ENCODE results near the gene RPL31.
A peak's percentile ranks its signal among the peaks of the same experiment; 100 is the strongest.

Gene RPL31

DNA sequence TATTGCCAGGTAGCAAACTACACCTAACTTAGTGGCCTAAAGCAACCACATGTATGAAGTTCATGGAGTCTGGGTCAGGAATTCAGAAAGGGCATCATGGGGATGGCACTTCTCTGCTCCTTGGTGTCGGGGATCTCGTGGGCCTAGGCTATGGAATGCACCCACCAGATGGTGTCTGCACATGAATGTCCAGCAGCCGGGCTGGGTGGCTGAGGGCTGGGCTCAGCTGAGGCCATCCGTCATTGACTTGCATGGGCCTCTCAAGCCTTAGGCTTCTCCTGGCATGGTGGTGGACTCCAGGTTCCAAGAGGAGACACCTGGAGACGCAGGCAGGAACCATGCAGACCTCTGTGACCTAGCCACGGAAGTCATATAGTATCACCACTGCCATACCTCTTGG is 26.0 kb upstream of the RPL31 start:
- DNase-seq = no peak

DNA sequence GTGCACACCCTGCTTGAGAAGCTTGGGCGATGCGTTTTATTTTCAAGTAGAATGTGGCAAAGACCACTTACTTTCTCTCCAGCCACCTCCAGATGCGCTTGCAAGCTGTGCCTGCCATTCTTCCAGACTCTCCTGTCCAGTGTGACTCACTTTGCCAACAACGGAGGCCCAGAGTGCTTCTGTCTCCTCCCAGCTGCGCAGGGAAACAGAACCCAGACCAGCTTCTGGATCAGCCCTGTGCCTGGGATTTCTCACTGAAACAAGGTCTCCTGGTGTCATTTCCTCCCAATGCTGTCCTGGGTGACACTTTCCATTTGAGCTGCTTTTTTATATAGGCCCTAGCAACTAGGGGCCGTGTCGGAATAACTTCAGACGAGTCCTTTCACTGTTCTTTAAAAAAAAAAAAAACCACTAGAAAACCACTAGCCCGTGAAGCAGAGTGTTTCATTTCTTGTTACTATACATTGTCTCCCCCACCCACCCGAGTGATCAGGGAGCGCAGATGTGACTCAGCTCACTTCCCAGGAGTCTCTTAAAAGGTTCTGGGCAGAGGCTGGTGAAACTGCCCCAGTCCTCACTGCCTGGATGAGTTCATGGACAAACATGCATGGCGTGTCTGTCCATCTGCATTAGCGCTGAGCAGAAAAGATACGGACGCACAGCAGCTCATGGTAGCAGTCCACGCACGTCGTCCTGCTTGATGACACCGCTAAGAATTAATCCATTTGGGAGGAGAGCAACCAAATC is 25.3 kb upstream of the RPL31 start:
- DNase-seq = no peak

DNA sequence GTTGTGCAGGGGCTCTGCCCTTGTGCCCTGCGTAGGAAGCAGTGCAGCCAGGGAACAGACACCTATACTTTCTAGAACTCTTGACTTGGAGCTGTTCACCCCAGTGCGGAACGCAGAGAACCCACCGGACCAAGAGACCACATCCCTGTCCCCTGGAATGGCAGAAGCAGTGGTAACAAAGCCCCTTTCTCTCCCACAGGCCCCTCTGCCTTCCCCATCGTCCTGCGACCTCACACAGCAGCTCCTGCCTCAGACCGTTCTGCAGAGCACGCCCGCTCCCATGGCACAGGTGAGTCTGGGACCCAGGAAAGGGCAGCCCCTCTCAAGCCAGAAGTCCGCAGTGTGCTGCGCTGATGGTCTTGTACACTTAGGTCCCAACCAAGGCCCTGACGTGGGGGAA is 24.6 kb upstream of the RPL31 start:
- DNase-seq = no peak

DNA sequence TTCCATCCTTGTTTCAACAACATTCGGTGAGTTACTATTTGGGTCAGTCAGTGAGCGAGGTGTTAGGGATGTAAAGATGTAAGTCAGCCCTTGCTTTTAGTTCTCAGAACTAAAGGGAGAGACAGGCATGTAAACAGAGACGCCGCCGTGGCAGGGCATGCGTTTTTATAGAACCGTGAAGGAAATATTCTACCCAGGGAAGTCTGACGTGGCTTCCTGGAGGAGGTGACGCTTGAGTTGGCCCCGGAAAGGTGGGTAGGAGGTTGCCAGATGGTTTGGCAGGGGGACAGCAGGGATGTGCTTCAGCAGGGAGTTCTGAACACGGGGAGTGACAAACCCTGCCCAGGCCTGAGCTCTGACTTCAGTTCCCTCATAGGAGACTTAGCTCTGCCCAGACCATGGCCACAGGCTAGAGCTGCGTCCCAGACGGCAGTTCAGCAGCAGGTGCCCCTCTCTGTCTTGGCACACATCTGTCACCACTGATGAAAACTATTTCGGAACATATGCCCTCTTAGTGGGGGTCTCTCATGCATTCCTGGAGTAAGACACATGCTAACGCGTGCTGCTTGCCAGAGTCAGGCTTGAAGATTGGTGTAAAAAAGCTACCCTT is 23.4 kb upstream of the RPL31 start:
- DNase-seq = no peak

DNA sequence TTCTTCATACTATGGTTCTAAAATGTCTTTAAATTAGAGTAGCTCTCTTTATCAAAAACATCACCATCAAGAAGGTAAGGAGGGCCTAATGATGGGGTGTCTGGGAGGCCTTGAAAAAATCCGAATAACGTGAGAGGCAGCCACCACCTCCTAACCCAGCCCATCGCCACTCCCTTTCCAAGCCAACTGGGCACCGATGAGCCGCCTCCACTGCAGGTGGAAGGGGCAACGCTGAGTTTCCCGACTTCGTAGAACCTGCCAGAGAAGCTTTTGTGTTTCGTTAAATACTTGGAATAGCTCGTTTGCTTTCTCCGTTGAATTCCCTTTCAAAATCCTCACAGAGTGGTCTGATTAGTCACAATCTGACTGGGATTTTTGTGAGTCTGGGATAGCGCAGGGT is 22.0 kb upstream of the RPL31 start:
- DNase-seq = no peak

DNA sequence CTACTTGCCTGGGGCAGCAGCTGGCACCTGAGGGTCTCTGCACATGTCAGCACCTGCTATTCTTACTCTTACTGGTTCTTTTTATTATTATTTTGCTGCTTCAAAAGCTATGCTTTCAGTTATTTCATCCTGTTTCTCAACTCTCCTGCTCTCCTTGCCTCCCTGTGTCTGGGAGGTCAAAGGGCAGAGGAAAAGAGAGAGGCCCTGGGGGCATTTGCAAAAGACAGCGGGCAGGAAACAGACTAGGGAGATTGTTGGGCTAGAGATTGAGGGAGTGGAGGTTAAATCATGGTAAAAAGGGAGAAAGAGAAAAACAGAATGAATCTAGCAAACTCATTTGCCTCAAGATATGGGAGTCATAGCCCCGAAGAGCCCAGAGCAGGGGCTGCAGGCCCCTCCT is 21.1 kb upstream of the RPL31 start:
- DNase-seq = no peak

DNA sequence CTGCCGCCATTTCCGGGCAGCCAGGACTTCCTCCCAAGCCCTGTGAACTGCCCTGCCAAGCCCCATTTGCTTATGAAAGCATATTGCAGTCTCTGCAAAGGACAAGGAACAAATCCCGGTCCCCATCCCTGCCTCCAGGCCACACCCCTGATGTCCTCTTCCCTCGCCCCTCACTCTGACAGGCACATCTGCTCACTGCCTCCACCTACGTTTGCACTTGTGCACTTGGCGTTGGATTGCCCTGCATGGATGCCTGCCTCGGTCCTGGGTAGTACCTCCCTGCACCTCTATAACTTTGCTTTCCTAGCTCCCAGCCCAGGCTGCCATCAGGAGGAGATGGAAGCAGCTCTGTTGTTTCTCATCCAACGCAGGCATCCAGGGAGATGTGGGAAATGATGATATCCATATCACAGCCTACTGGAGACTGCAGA is 19.6 kb upstream of the RPL31 start:
- DNase-seq = no peak

DNA sequence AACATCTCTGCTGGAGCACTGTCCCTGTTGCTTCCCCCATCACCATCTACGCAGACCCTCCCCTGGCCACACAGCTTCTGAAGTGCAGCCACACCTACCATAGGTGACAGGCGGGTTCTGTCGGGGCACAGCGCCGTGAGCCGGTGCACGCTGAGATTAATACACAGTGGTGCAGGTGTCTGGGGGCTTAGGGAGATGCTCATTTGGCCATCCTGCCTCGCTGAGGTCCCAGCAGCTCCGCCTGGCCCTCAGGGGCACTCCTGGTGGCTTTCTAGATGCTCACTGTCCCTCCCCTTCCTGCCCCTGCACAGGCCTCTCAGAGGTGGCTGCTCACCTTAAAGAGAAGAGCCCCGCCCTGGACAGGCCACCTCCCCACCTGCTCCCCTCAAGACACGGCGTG is 18.9 kb upstream of the RPL31 start:
- DNase-seq = no peak

DNA sequence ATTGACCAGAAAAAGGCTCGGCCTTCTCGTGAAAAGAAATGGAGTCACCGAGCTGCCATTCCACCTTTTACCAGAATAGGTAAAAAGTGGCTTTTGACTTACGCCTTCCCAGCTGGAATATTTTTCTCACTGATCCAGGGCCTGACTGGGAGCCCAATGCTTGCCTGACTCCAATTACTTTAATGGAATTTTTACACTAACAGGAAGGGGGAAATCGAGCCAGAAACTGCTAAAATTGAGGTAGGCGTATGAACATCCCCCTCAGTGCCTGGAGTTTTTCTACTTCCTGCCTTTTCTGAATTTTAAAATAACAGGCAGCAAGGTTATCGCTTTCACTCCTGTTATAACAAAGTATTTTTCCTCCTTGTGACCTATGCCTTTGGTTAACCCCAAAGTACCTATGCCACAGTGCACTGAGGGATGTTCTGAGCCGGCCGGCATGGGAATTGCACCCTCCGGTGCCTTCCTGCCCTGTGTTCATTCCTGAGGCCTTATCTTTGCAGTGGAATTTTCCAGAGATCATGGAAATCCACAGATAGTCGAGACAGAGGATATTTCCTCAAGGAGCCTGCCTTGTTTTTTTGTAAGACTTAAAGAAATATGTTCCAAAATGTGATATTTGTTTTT is 18.3 kb upstream of the RPL31 start:
- no peak for DNase-seq

DNA sequence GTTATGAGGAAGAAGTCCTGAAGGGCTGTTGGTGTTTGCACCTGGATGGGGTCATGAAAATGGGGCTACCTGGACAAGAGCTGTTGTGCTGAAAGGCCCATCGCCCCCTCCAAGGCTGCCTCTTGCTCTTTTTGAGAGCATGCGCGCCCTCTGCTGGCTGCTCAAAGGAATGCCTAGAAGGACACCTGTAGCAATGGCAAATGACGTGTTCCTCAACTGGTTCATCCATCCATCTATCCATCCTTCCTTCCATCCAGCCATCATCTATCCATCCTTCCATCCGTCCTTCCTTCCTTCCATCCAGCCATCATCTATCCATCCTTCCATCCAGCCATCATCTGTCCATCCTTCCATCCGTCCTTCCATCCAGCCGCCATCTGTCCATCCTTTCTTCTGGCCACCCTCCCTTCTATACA is 17.2 kb upstream of the RPL31 start:
- peak; percentile 48 for DNase-seq

DNA sequence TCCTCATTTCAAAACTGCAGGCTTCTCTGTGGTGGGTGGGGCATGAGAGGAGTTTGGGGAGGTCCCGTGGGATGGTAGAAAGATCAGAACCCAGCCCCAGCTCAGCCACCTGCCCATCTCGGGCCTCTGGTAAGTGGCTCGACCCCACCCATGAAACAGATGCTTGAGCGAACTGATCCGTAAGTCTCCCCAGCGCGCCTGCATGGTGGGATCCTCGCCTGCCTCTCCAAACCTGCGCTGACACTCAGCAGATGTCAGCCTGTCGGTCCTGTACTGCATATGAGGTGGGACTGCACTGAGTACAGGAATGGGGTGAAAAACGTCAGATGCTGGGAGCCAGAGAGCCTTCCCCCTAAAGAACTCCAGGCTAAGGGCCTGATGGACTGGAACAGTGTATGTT is 15.9 kb upstream of the RPL31 start:
- DNase-seq = no peak

DNA sequence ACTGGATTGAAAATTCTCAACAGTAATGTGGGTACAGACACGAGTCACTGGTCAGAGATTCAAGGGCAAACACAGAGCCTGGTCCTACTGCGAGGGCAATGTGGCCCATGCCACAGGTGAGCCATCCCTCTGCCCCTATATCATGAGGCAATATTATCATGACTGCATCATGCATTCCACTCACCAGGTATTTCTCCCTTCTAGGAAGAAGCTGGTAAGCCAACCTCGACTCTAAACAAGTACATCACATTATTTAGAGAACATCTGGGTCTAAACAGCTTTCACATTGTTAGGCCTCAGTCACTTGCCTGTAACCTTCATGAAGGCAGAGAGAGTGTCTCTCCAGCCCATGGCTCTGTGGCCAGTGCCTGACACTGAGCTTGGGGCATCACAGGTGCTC is 14.6 kb upstream of the RPL31 start:
- no peak for DNase-seq

DNA sequence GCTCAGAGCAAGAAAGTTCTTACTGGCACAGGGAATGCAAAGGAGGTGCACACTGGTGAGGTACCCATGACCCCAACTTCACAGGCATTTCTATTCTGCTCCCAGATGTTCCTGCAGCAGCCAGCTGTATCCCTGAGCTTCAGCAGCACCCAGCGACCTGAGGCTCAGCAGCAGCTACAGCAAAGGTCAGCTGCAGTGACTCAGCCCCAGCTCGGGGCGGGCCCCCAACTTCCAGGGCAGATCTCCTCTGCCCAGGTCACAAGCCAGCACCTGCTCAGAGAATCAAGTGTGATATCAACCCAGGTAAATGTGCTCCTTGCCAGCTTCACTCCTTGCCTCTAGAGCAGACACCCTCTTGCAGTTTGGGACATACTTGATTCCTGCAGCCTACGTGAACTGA is 14.1 kb upstream of the RPL31 start:
- no peak for DNase-seq

DNA sequence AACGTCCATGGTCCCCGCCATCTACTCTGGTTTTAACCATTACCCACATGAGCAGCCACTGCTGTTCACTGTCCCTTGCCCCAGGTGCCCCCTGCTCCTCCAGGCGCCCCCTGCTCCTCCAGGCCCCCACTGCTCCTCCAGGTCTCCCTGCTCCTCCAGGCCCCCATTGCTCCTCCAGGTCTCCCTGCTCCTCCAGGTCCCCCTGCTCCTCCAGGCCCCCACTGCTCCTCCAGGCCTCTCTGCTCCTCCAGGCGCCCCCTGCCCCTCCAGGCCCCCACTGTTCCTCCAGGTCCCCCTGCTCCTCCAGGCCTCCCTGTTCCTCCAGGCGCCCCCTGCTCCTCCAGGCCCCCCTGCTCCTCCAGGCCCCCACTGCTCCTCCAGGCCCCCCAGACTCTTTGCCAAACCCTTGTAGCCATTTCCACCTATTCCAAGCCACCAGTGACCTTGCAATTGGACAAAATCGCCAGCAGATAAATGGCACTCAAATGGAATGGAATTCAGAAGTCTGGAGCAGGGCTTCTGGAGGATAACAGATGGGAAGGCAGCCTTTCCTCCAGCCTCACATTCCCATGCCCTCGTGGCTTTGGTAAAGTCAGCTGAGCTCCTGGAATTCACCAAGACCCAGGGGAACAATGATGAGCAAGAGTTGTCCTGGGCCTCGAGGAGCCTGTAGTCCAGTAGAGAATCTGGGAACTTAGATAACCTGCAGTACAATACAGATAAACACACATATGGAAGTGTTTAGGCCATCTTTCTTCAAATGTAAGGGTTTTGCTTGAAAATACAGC is 13.3 kb upstream of the RPL31 start:
- no peak for DNase-seq

DNA sequence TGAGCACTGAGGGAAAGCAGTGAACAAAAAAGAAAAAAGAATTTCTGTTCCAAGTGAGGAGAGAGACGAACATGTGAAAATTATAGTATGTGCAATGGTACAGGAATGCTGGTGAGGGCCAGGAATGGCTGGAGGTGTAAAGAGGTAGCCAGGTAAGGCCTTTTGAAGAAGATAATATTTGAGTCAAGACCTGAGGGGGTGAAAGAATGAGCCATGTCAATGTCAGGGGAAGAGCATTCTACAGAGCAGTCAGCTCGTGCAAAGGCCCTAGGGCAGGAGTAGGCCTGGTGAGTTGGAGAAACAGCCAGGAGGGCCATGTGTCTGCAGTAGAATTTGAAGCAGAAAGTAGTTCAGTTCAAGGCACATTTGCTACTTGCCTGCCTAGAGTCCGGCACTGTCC is 12.4 kb upstream of the RPL31 start:
- no peak for DNase-seq

DNA sequence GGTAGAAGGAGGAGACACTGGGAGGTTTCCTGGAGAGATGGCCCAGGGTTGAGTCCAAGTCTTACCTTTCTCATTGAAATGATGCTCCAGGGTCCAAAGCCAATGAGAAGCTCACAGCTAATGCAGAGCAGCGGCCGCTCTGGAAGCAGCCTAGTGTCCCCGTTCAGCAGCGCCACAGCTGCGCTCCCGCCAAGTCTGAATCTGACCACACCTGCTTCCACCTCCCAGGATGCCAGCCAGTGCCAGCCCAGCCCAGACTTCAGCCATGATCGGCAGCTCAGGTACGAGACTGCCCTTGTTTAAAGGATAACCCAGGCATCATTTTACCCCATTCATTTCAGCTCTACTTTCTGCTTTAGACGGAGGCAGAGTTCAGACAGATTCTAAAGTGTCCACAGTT is 11.9 kb upstream of the RPL31 start:
- no peak for DNase-seq

DNA sequence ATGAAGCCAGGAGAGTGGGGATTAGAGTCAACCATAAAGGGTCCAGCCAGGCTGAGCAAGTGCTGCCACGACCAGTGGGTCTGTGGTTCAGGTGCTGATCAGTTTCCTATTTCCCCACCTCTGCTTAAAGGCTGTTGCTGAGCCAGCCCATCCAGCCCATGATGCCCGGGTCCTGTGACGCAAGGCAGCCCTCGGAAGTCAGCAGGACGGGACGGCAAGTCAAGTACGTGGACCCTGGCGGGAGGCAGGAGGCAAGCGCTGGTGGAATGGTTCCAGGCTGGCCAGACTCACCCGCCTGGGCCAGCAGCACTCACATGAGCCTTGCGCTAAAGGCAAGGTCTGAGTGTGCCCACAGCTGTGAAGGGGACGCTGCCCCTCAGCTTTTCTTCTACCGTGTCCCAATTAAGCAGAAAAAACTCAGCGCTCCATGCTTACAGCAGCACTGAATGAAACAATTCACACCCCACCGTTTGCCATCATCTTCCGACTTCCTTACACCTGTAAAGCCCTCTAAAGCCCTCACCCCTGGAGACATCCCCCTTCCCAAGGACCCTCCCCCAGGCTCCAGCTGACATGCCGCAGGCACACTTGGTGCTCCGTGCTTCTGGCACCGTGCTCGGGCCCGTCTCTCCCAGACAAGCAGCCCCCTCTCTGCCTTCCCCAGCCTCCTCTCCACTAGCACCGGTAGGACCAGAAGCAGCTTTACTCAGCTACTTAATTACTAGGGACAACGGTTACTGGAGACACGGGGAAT is 11.3 kb upstream of the RPL31 start:
- no peak for DNase-seq

DNA sequence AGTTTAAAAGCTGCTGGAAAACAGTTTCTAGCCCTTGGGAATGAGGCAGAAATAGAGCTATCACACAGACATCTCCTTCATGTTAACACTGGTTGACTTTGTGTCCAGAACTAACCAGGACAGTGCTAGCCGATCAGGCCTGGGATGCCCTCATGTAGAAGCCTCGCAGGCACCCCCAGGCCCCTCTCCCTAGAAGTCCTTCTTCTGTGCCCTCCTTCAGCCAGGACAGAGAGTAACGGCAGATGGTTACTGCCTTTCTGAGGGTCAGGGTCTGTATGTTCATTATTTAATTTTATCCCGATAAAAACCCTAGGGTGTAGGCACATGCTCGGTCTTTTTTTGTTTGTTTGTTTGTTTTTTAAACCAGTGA is 10.7 kb upstream of the RPL31 start:
- DNase-seq = no peak

DNA sequence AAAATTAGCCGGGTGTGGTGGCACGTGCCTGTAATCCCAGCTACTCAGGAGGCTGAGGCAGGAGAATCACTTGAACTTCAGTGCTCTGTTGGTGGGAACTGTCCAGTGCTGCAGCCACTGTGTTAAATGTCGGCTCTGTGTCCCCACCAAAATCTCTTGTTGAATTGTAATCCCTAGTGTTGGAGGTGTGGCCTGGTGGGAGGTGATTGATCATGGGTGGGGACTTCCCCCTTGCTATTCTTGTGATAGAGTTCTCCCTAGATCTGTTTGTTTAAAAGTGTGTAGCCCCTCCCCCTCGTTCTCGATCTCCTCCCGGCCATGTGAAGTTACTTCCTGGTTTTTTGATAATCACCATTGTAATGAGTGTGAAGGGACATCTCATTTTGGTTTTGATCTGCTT is 9.8 kb upstream of the RPL31 start:
- no peak for DNase-seq

DNA sequence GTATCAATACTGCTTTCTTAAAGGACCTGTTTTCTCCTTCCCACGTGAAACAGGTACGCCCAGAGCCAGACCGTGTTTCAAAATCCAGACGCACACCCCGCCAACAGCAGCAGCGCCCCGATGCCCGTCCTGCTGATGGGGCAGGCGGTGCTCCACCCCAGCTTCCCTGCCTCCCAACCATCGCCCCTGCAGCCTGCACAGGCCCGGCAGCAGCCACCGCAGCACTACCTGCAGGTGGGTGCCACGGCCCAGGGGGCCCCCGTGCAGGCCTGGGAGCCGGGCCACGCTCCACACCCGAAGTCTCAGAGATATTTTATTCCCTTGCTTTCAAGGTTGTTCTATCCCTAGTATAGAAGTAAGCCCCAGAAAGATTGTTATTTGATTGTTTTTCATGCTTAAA is 8.8 kb upstream of the RPL31 start:
- no peak for DNase-seq

DNA sequence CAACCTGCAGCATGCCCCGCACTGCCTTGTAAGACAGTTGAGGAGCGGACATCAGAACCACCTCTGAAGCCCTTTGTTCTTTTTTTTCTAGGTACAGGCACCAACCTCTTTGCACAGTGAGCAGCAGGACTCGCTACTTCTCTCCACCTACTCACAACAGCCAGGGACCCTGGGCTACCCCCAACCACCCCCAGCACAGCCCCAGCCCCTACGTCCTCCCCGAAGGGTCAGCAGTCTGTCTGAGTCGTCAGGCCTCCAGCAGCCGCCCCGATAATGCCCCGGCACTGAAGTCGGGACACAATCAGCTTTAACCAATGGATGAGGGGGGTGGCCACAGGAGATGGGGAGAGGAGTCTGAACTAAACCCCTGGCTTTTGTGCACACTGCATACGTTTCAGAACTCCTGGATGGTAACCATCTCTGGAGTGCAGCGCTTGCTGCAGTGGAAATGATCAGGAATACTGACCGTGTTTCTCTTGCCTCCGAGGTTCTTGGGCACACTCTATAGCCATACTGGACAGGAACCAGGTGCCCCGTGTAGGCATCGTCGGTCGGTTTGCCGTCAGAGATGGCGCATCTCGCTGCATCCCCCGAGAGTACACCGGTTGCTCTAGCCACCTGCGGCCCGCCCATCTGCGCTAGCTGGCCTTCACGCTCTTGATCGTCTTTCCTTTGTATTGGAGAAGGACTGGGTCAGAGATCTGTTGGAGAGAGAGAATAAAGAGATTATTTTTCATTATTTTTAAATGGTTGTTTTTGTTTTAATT is 6.6 kb upstream of the RPL31 start:
- no peak for DNase-seq

DNA sequence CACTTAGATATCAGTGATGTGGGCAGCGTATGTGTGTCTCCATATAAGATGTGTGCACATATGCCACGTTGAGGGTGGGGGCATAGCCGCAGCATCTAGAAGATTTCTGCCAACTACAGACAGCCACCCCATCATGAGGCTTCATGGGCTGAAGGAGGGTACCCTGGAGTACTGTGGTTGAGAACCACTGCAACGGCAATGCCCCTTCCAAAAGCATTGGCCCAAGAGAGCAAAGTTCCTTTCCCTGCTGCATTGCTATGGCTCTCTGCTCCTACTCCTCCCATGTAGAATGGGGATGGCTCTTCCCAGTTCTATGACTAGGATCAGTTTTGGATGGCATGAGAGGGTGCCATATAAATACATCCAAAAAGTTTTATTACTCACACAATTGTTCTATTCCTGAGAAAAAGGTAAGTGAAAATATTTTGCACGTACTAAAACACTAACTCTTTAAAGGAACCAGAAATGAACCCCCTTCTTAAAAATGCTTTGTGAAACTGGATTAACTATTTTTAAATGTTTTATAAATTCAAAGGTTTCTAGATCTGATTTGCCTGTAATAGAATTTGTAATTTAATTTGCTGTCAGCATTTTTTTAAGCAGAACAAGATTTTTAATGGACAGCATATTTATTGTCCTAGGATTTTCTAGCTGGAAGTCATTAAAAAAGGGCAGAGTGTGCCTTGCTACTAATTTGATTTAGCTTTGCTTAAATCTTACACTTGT is 4.4 kb upstream of the RPL31 start:
- no peak for DNase-seq
